OCI-LY3 (cell line): ENCODE data around the gene SPG7.

Source experiments
- EZH2phosphoT487 ChIP-seq: fragments of 200-600 bp; shearing (Covaris generic); IDR thresholded peaks from 2 replicates; pipeline ENCODE4 v1.6.1; 2018; ENCODE audit warnings: antibody characterized with exemption, mixed run types, low read depth
- TF ChIP-seq, protein P1 (sequence below): fragments of 200-600, 300-600 bp; sonication (generic); IDR thresholded peaks from 2 replicates; pipeline ENCODE4 v1.5.1; 2014; ENCODE audit warnings: antibody characterized with exemption, low read length, low read depth

DNA sequence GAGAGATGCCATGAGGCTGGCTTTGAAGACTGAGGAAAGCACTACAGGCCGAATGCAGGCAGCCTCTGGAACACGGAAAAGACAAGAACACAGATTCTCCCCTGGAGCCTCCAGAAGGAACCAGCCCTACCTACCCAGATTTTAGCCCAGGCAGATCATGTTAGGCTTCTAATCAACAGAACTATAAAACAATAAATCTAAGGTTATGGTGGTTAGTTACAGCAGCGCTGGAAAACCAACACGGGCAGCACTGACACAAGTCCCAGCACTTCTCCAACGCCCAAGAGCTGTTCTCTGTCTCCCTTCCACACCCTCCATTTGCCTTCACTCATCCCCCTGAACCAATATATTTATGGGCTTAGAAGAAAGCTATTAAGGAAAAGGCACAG lies 25.4 kb upstream of the SPG7 start:
- TF ChIP-seq, protein P1, sequence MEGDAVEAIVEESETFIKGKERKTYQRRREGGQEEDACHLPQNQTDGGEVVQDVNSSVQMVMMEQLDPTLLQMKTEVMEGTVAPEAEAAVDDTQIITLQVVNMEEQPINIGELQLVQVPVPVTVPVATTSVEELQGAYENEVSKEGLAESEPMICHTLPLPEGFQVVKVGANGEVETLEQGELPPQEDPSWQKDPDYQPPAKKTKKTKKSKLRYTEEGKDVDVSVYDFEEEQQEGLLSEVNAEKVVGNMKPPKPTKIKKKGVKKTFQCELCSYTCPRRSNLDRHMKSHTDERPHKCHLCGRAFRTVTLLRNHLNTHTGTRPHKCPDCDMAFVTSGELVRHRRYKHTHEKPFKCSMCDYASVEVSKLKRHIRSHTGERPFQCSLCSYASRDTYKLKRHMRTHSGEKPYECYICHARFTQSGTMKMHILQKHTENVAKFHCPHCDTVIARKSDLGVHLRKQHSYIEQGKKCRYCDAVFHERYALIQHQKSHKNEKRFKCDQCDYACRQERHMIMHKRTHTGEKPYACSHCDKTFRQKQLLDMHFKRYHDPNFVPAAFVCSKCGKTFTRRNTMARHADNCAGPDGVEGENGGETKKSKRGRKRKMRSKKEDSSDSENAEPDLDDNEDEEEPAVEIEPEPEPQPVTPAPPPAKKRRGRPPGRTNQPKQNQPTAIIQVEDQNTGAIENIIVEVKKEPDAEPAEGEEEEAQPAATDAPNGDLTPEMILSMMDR, result no peak
- TF ChIP-seq EZH2phosphoT487, result no peak
